Hepatocyte (in vitro differentiated cells): Measurements from ENCODE around the gene KRT84.

Experiments
- EZH2 ChIP-seq: fragments of 200-600 bp; sonication (generic); IDR thresholded peaks from 2 replicates; pipeline ENCODE4 v1.6.1; 2016; ENCODE audit warnings: antibody characterized with exemption, mild to moderate bottlenecking, borderline replicate concordance
- TF ChIP-seq, protein P1 (sequence below): fragments of 200-600 bp; sonication (generic); IDR thresholded peaks from 2 replicates; pipeline ENCODE4 v1.5.1; 2016; ENCODE audit warnings: antibody characterized with exemption, mild to moderate bottlenecking; ENCODE audit not compliant: poor library complexity

DNA sequence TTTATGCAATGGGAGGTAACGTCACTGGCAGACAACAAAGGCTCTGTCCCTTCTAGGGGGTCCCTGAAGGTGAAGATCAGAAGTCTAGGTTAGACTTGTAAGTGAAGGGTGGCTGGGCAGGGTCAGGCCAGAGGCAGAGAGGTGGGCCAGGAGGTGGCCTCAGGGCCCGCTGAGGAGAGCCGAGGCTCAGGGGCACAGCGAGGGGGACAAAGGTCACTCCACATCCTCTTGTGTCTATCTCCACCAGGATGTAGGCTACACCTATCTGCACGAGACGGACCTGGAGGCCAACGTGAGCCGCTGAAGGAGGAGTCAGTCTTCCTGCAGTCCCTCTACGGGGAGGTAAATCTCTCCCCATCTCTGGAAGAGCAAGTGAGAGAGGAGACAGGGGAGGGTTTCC, 38.4 kb downstream of the KRT84 start:
- TF ChIP-seq, protein P1, sequence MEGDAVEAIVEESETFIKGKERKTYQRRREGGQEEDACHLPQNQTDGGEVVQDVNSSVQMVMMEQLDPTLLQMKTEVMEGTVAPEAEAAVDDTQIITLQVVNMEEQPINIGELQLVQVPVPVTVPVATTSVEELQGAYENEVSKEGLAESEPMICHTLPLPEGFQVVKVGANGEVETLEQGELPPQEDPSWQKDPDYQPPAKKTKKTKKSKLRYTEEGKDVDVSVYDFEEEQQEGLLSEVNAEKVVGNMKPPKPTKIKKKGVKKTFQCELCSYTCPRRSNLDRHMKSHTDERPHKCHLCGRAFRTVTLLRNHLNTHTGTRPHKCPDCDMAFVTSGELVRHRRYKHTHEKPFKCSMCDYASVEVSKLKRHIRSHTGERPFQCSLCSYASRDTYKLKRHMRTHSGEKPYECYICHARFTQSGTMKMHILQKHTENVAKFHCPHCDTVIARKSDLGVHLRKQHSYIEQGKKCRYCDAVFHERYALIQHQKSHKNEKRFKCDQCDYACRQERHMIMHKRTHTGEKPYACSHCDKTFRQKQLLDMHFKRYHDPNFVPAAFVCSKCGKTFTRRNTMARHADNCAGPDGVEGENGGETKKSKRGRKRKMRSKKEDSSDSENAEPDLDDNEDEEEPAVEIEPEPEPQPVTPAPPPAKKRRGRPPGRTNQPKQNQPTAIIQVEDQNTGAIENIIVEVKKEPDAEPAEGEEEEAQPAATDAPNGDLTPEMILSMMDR, result no peak
- no peak for TF ChIP-seq EZH2
